Lung (tissue), 12 donors: ENCODE data around the gene SH3PXD2B. TPM values are rescaled to one million over a fixed set of nuclear protein-coding genes. Genes with fewer than 3 reads are reported as not detected.
A peak's percentile ranks its signal among the peaks of the same experiment; 100 is the strongest.

Experiments
- ATAC-seq: fragments of 200-7000 bp; cut with Tn5 transposase; one replicate; pipeline ENCODE4 v1.9.1; 2020; ENCODE audit warnings: moderate number of reproducible peaks; ENCODE audit not compliant: insufficient read depth, low FRiP score
- DNase-seq, 3 donors: peaks; one replicate each; pipeline ENCODE4 v3.0.0-alpha.2; 2013 to 2017
- H3K27ac ChIP-seq, 2 donors: one replicate each; pipeline ENCODE4 v1.5.1; 2013; ENCODE audit warnings: mild to moderate bottlenecking in 2 of 2, moderate library complexity in 2 of 2, control low read depth in 1 of 2, inconsistent platforms in 1 of 2, low read depth in 1 of 2, low read length in 1 of 2
- H3K27me3 ChIP-seq, 3 donors: one replicate each; pipeline ENCODE4 v1.5.1; 2013; ENCODE audit warnings: low read length in 2 of 3; ENCODE audit not compliant: control insufficient read depth in 3 of 3, insufficient read depth in 3 of 3
- H3K36me3 ChIP-seq, 4 donors: one replicate each; pipeline ENCODE4 v1.5.1; 2013; ENCODE audit warnings: low read length in 4 of 4, mild to moderate bottlenecking in 1 of 4, moderate library complexity in 1 of 4; ENCODE audit not compliant: control insufficient read depth in 4 of 4, insufficient read depth in 4 of 4
- H3K4me1 ChIP-seq, 5 donors: one replicate each; pipeline ENCODE4 v1.5.1; 2013; ENCODE audit warnings: low read length in 5 of 5, mild to moderate bottlenecking in 2 of 5, moderate library complexity in 1 of 5; ENCODE audit not compliant: control insufficient read depth in 5 of 5, insufficient read depth in 5 of 5
- H3K4me3 ChIP-seq: one replicate; pipeline ENCODE4 v1.5.1; 2013; ENCODE audit warnings: mild to moderate bottlenecking, control low read depth, moderate library complexity
- H3K9ac ChIP-seq, 2 donors: one replicate each; pipeline ENCODE4 v1.5.1; 2013; ENCODE audit warnings: low read length in 2 of 2, control low read depth in 1 of 2; ENCODE audit not compliant: insufficient read depth in 1 of 2
- H3K9me3 ChIP-seq, 4 donors: one replicate each; pipeline ENCODE4 v1.5.1; 2013; ENCODE audit warnings: low read length in 3 of 4, mild to moderate bottlenecking in 1 of 4, moderate library complexity in 1 of 4; ENCODE audit not compliant: control insufficient read depth in 4 of 4, insufficient read depth in 3 of 4
- CTCF ChIP-seq: IDR thresholded peaks from 2 replicates; pipeline ENCODE4 v1.5.1; 2012; ENCODE audit warnings: mild to moderate bottlenecking; ENCODE audit errors: control extremely low read depth, extremely low read depth
- WGBS, 2 donors: extraction: QIAGEN DNeasy Blood & Tissue Kit; methylation state at CpG; one replicate each; pipeline ENCODE4 v1.1.7; 2013; 5-methylcytosine and 5-hydroxymethylcytosine counted together
- polyA plus RNA-seq, 2 donors: library from polyadenylated mRNA; stranded (reverse); fragments of 200-250 nt; gene quantifications; one replicate each; pipeline ENCODE4 v1.2.1, GENCODE V29; 2013
- total RNA-seq, 2 donors: library from RNA; depleted of rRNA in 1 of 2; stranded (reverse); fragments of >200 nt in 1 of 2; gene quantifications; one replicate each; pipeline ENCODE4 v1.2.1, GENCODE V29; 2014 to 2021
- donor health status: control.
- donor health status: control.
- donor health status: Bipolar disorder and iron deficiency.
- donor health status: healthy.
- donor health status: DM: yes; HTN: yes; CAD: no.

The SH3PXD2B gene
- total and polyA plus RNA-seq, 4 donors: 8.0 to 56.0 (median 21.4) TPM

- no peak overlapping the region for H3K4me3 ChIP-seq
- ATAC-seq (peak; percentile 23), DNase-seq (peak; percentile 82 to 92 (median 87))
- no peaks in the 10 kb centered on the region for H3K9me3 ChIP-seq
- TF ChIP-seq CTCF: no peak
- H3K36me3 ChIP-seq: peaks cover 0 to under 1% (median 0%) of the 10 kb centered on the region in 4 donors
- peaks cover 0 to 43% (median 6%) of the 10 kb centered on the region in 5 donors for H3K4me1 ChIP-seq
- no peak overlapping the region for H3K9ac ChIP-seq
- H3K27me3 ChIP-seq: no peaks in the 10 kb centered on the region
- H3K27ac ChIP-seq: peak overlapping the region in 1 of 2 donors; percentile 24
- 57 to 71% methylated on average over 13 of the region's 13 CpGs for WGBS, 2 donors
These were observed 1.3 kb upstream of the SH3PXD2B start for GRCh38 chr5:172455511-172456061.

DNA sequence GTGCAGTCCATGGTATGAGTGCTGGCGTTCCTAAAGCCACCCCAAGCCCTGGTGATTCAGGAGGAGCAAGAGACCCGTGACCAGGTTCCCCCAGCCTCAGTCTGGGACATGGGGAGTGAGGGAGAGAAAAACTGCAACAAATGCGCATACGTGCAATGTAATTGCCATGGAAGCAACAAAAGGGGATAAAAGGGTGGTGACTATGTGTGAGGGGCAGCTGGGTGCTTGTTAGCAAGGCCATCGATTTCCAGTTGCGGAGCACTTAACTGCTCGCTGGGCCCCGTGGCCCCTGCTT is 709 bp upstream of the SH3PXD2B start:
- DNase-seq (no peak), ATAC-seq (no peak)
- no peak overlapping the region for H3K9ac ChIP-seq
- H3K27ac ChIP-seq: peak overlapping the region in 1 of 2 donors; percentile 57
- no peaks in the 10 kb centered on the region for H3K27me3 ChIP-seq
- no peaks in the 10 kb centered on the region for H3K9me3 ChIP-seq
- H3K36me3 ChIP-seq: peaks cover 0 to 3% (median 0%) of the 10 kb centered on the region in 4 donors
- TF ChIP-seq CTCF: no peak
- no peak overlapping the region for H3K4me3 ChIP-seq
- peaks cover 0 to 43% (median 6%) of the 10 kb centered on the region in 5 donors for H3K4me1 ChIP-seq
- 77 to 86% methylated on average over 8 of the region's 8 CpGs for WGBS, 2 donors

DNA sequence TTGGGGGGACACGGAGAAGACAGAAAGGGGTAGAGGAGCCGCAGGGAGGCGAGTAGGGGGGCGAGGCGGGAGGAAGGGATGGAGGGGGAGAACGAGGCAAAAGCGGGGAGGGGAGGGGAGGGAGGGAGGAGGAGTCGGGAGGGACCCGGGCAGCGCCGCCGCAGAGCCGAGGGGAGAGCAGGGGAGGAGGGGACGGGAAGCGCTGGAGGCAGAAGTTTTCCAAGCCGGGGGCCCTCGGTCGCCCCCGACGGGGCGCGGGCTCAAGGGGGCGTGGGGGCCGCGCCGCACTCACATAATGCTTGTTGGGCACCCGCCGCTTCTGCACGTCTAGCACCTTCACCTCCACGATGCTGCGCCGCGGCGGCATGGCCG is 353 bp downstream of the SH3PXD2B start:
- WGBS, 2 donors: 1% methylated on average over 23 to 35 of the region's 35 CpGs
- Histone ChIP-seq H3K4me1 (peaks cover 0 to 43% (median 6%) of the 10 kb centered on the region in 5 donors), H3K36me3 (peaks cover 0 to 3% (median under 1%) of the 10 kb centered on the region in 4 donors), H3K4me3 (peak overlapping the region; percentile 78), H3K9me3 (no peaks in the 10 kb centered on the region), H3K27me3 (no peaks in the 10 kb centered on the region), H3K9ac (no peak overlapping the region), H3K27ac (peak overlapping the region; percentile 52 to 62)
- TF ChIP-seq CTCF: no peak
- DNase-seq (peak; percentile 79 to 87 (median 80)), ATAC-seq (no peak)
